HepG2 (cell line): Measurements from ENCODE around the gene WWP2. TPM values are rescaled to one million over a fixed set of nuclear protein-coding genes. Genes with fewer than 3 reads are reported as not detected.

Experiments
- ATF1 ChIP-seq: IDR thresholded peaks from 2 replicates; pipeline ENCODE4 v1.6.1; 2016; ENCODE audit warnings: mild to moderate bottlenecking, control low read depth
- CBX1 ChIP-seq: IDR thresholded peaks from one replicate; pipeline ENCODE4 v1.6.1; 2016; ENCODE audit warnings: antibody characterized with exemption, low read depth
- JUNB ChIP-seq: sonication (generic); formaldehyde crosslinking; IDR thresholded peaks from 2 replicates; pipeline ENCODE4 v1.8.0; 2022; ENCODE audit warnings: missing genetic modification reagents, mild to moderate bottlenecking, borderline replicate concordance
- MAZ ChIP-seq, 2 experiments: sonication (generic) in 1 of 2; formaldehyde crosslinking in 1 of 2; IDR thresholded peaks; 2 replicates each; pipeline versions ENCODE4 v1.5.0 to v1.6.1; 2012 to 2020; ENCODE audit warnings: low read depth in 2 of 2, mild to moderate bottlenecking in 2 of 2, borderline replicate concordance in 1 of 2, improper control_type of control experiment in 1 of 2, low read length in 1 of 2, missing genetic modification reagents in 1 of 2, moderate library complexity in 1 of 2
- NAIF1 ChIP-seq: sonication (generic); formaldehyde crosslinking; IDR thresholded peaks from 2 replicates; pipeline ENCODE4 v1.5.0; 2020; ENCODE audit warnings: mild to moderate bottlenecking, missing genetic modification reagents, borderline replicate concordance
- NCOA1 ChIP-seq: sonication (generic); formaldehyde crosslinking; IDR thresholded peaks from 2 replicates; pipeline ENCODE4 v1.9.0; 2021; ENCODE audit warnings: missing genetic modification reagents
- RBM22 ChIP-seq: fragments of 200-400 bp; formaldehyde crosslinking; optimal IDR thresholded peaks from 2 replicates; pipeline ENCODE3; 2017; ENCODE audit warnings: mild to moderate bottlenecking, low read length, moderate library complexity
- SUZ12 ChIP-seq: fragments of 150-350 bp; IDR thresholded peaks from 2 replicates; pipeline ENCODE4 v1.6.1; 2014; ENCODE audit warnings: low read depth, low read length
- ZNF138 ChIP-seq: sonication (generic); formaldehyde crosslinking; IDR thresholded peaks from 2 replicates; pipeline ENCODE4 v1.5.0; 2020; ENCODE audit warnings: mild to moderate bottlenecking, low read depth, missing genetic modification reagents
- ZNF160 ChIP-seq: sonication (generic); formaldehyde crosslinking; IDR thresholded peaks from 2 replicates; pipeline ENCODE4 v1.8.0; 2022; ENCODE audit warnings: mild to moderate bottlenecking, inconsistent platforms, missing genetic modification reagents
- ZNF367 ChIP-seq: sonication (generic); formaldehyde crosslinking; IDR thresholded peaks from 2 replicates; pipeline ENCODE4 v1.4.0; 2020; ENCODE audit warnings: missing genetic modification reagents, borderline replicate concordance
- polyA plus RNA-seq, 8 experiments: library from polyadenylated mRNA; depleted of rRNA in 3 of 8; stranded (reverse) in 7 of 8; unstranded in 1 of 8; fragments of >200 nt; fragmentation: Illumina TruSeq in 4 of 8; extraction: Trizol in 4 of 8; gene quantifications; 2 replicates each; pipeline versions ENCODE4 v1.2.1 to v1.2.3, GENCODE V29; 2011 to 2016; ENCODE audit warnings: low read depth in 4 of 8, missing spikeins in 1 of 8, mixed read lengths in 1 of 8; ENCODE audit not compliant: insufficient read depth in 1 of 8
- total RNA-seq, 5 experiments: library from RNA; depleted of rRNA; stranded (reverse); fragments of >200 nt; fragmentation: Illumina TruSeq; extraction: Trizol; gene quantifications; 2 replicates each; pipeline ENCODE4 v1.2.3, GENCODE V29; 2016; ENCODE audit warnings: low read depth in 1 of 5
- TF ChIP-seq, protein P1 (sequence below): IDR thresholded peaks from 2 replicates; pipeline ENCODE4 v1.6.1; 2016; ENCODE audit warnings: low read depth
- TF ChIP-seq, protein P2 (sequence below): sonication (generic); formaldehyde crosslinking; IDR thresholded peaks from 2 replicates; pipeline ENCODE4 v1.4.0; 2020; ENCODE audit warnings: missing genetic modification reagents
- TF ChIP-seq, protein P3 (sequence below): sonication (generic); formaldehyde crosslinking; IDR thresholded peaks from 2 replicates; pipeline ENCODE4 v1.4.0; 2020; ENCODE audit warnings: missing genetic modification reagents
- TF ChIP-seq, protein P4 (sequence below): sonication (generic); formaldehyde crosslinking; IDR thresholded peaks from 2 replicates; pipeline ENCODE4 v1.4.0; 2020; ENCODE audit warnings: mild to moderate bottlenecking, missing genetic modification reagents, borderline replicate concordance
- TF ChIP-seq, protein P5 (sequence below): sonication (generic); formaldehyde crosslinking; IDR thresholded peaks from 2 replicates; pipeline ENCODE4 v1.4.0; 2020; ENCODE audit warnings: missing genetic modification reagents

The WWP2 gene
- total and polyA plus RNA-seq, 2 of the 13 experiments (the other 11 are each of a cell fraction or from before 2014, with no cell fraction given), result 11.4 to 28.2 TPM

DNA sequence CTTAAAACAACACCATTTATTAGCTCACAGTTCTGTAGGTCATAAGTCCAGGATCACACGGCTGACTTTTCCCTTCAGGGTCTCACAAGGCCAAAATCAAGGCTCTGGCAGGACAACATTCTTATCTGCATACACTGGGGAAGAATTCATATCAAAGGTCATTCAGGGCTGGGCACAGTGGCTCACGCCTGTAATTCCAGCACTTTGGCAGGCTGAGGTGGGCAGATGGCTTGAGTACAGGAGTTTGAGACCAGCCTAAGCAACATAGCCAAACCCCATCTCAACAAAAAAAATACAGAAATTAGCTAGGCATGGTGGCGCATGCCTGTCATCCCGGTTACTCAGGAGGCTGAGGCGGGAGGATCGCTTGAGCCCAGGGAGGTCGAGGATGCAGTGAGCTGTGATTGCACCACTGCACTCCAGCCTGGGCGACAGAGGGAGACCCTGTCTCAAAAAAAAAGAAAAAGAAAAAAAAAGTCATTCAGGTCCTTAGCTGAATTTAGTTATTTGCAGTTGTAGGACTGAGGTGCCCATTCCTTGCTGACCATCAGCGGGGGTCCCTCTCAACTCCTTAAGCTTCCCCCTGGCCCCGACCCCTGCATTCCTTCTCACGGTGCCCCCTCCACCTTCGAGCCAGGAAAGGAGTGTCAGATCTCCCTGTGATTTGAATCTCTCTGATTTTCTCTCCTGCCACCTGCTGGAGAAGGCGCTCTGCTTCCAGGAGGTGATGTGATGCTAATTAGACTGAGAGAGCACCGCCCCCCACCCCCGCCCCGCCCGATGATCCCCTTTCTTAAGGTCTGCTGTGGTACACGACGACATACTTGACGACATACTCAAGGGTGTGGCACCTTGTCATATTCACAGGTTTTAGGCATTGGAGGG, 97.2 kb downstream of the WWP2 start (continued):
- TF ChIP-seq, protein P1, sequence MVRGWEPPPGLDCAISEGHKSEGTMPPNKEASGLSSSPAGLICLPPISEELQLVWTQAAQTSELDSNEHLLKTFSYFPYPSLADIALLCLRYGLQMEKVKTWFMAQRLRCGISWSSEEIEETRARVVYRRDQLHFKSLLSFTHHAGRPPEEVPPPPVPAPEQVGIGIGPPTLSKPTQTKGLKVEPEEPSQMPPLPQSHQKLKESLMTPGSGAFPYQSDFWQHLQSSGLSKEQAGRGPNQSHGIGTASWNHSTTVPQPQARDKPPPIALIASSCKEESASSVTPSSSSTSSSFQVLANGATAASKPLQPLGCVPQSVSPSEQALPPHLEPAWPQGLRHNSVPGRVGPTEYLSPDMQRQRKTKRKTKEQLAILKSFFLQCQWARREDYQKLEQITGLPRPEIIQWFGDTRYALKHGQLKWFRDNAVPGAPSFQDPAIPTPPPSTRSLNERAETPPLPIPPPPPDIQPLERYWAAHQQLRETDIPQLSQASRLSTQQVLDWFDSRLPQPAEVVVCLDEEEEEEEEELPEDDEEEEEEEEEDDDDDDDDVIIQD (CRISPR knock-in tag), result peak; percentile 79
- TF ChIP-seq, protein P2, sequence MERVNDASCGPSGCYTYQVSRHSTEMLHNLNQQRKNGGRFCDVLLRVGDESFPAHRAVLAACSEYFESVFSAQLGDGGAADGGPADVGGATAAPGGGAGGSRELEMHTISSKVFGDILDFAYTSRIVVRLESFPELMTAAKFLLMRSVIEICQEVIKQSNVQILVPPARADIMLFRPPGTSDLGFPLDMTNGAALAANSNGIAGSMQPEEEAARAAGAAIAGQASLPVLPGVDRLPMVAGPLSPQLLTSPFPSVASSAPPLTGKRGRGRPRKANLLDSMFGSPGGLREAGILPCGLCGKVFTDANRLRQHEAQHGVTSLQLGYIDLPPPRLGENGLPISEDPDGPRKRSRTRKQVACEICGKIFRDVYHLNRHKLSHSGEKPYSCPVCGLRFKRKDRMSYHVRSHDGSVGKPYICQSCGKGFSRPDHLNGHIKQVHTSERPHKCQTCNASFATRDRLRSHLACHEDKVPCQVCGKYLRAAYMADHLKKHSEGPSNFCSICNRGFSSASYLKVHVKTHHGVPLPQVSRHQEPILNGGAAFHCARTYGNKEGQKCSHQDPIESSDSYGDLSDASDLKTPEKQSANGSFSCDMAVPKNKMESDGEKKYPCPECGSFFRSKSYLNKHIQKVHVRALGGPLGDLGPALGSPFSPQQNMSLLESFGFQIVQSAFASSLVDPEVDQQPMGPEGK (CRISPR knock-in tag), result peak; percentile 19; the same call in 1 of the 2 replicates
- no peak for TF ChIP-seq JUNB (CRISPR knock-in tag)
- TF ChIP-seq ZNF138 (CRISPR knock-in tag), result no peak
- TF ChIP-seq, protein P3, sequence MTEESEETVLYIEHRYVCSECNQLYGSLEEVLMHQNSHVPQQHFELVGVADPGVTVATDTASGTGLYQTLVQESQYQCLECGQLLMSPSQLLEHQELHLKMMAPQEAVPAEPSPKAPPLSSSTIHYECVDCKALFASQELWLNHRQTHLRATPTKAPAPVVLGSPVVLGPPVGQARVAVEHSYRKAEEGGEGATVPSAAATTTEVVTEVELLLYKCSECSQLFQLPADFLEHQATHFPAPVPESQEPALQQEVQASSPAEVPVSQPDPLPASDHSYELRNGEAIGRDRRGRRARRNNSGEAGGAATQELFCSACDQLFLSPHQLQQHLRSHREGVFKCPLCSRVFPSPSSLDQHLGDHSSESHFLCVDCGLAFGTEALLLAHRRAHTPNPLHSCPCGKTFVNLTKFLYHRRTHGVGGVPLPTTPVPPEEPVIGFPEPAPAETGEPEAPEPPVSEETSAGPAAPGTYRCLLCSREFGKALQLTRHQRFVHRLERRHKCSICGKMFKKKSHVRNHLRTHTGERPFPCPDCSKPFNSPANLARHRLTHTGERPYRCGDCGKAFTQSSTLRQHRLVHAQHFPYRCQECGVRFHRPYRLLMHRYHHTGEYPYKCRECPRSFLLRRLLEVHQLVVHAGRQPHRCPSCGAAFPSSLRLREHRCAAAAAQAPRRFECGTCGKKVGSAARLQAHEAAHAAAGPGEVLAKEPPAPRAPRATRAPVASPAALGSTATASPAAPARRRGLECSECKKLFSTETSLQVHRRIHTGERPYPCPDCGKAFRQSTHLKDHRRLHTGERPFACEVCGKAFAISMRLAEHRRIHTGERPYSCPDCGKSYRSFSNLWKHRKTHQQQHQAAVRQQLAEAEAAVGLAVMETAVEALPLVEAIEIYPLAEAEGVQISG (CRISPR knock-in tag), result peak; percentile 58
- no peak for TF ChIP-seq NAIF1 (CRISPR knock-in tag)
- no peak for TF ChIP-seq ZNF160 (CRISPR knock-in tag)
- TF ChIP-seq ZNF367 (CRISPR knock-in tag), result no peak
- TF ChIP-seq, protein P4, sequence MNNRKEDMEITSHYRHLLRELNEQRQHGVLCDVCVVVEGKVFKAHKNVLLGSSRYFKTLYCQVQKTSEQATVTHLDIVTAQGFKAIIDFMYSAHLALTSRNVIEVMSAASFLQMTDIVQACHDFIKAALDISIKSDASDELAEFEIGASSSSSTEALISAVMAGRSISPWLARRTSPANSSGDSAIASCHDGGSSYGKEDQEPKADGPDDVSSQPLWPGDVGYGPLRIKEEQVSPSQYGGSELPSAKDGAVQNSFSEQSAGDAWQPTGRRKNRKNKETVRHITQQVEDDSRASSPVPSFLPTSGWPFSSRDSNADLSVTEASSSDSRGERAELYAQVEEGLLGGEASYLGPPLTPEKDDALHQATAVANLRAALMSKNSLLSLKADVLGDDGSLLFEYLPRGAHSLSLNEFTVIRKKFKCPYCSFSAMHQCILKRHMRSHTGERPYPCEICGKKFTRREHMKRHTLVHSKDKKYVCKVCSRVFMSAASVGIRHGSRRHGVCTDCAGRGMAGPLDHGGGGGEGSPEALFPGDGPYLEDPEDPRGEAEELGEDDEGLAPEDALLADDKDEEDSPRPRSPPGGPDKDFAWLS (CRISPR knock-in tag), result no peak
- TF ChIP-seq, protein P5, sequence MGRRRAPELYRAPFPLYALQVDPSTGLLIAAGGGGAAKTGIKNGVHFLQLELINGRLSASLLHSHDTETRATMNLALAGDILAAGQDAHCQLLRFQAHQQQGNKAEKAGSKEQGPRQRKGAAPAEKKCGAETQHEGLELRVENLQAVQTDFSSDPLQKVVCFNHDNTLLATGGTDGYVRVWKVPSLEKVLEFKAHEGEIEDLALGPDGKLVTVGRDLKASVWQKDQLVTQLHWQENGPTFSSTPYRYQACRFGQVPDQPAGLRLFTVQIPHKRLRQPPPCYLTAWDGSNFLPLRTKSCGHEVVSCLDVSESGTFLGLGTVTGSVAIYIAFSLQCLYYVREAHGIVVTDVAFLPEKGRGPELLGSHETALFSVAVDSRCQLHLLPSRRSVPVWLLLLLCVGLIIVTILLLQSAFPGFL (CRISPR knock-in tag), result no peak
- no peak for TF ChIP-seq RBM22
- TF ChIP-seq MAZ (IDR thresholded peaks at IDR 0.05; ENCODE audit: borderline replicate concordance, low read depth, low read length), result no peak
- TF ChIP-seq MAZ (CRISPR knock-in tag; IDR thresholded peaks at IDR 0.05; ENCODE audit: low read depth), result peak; percentile 43; the same call in 1 of the 2 replicates
- no peak for TF ChIP-seq CBX1
- no peak for TF ChIP-seq SUZ12
- no peak for TF ChIP-seq ATF1
- peak; percentile 85 for TF ChIP-seq NCOA1
